CD14-positive monocyte (primary cell): ENCODE measurements around the gene SSBP2. TPM values are rescaled to one million over a fixed set of nuclear protein-coding genes. Genes with fewer than 3 reads are reported as not detected.

Experiments
- DNase-seq, 3 donors: peaks; one replicate each; pipeline ENCODE4 v3.0.0-alpha.2; 2011 to 2022
- H2AFZ ChIP-seq: 2 replicates; pipeline ENCODE4 v1.6.0; 2012; ENCODE audit warnings: mild to moderate bottlenecking, low read depth, low read length, inconsistent platforms; ENCODE audit not compliant: insufficient read depth, poor library complexity, severe bottlenecking
- H3K27ac ChIP-seq, 2 donors: 1 replicate in 1 of 2; 2 replicates in 1 of 2; pipeline ENCODE4 v1.5.1; 2012 to 2013; ENCODE audit warnings: low read length in 2 of 2, control low read depth in 1 of 2, inconsistent platforms in 1 of 2, low read depth in 1 of 2, mild to moderate bottlenecking in 1 of 2
- H3K27me3 ChIP-seq, 2 donors: one replicate each; pipeline versions ENCODE4 v1.6.0 to v1.6.1; 2011 to 2013; ENCODE audit warnings: low read length in 2 of 2; ENCODE audit not compliant: control insufficient read depth in 2 of 2, insufficient read depth in 2 of 2
- H3K36me3 ChIP-seq, 2 donors: replicated peaks in 1 of 2; 1 replicate in 1 of 2; 2 replicates in 1 of 2; pipeline versions ENCODE4 v1.5.1 to v1.6.1; 2012 to 2013; ENCODE audit warnings: low read length in 2 of 2, control low read depth in 1 of 2, inconsistent platforms in 1 of 2, mild to moderate bottlenecking in 1 of 2; ENCODE audit not compliant: insufficient read depth in 2 of 2, control insufficient read depth in 1 of 2
- H3K4me1 ChIP-seq, 2 donors: 1 replicate in 1 of 2; 2 replicates in 1 of 2; pipeline versions ENCODE4 v1.5.1 to v1.6.1; 2012 to 2013; ENCODE audit warnings: low read length in 2 of 2, control low read depth in 1 of 2, inconsistent platforms in 1 of 2, mild to moderate bottlenecking in 1 of 2, moderate library complexity in 1 of 2; ENCODE audit not compliant: insufficient read depth in 2 of 2, control insufficient read depth in 1 of 2
- H3K4me2 ChIP-seq: replicated peaks from 2 replicates; pipeline ENCODE3; 2012; ENCODE audit warnings: low read length, moderate library complexity, mild to moderate bottlenecking; ENCODE audit not compliant: poor library complexity, severe bottlenecking; ENCODE audit errors: extremely low read depth
- H3K4me3 ChIP-seq, 3 experiments: fragments of 200-600 bp in 1 of 3; sonication (generic) in 1 of 3; replicated peaks in 1 of 3; 1 replicate in 2 of 3; 2 replicates in 1 of 3; pipeline ENCODE4 v1.5.1; 2011 to 2013; ENCODE audit warnings: low read length in 3 of 3, mild to moderate bottlenecking in 3 of 3, control low read depth in 2 of 3, low read depth in 2 of 3, inconsistent platforms in 1 of 3, moderate library complexity in 1 of 3
- H3K79me2 ChIP-seq: 2 replicates; pipeline ENCODE4 v1.6.0; 2012; ENCODE audit warnings: mild to moderate bottlenecking, control low read depth, inconsistent platforms, low read length, moderate library complexity; ENCODE audit not compliant: insufficient read depth
- H3K9ac ChIP-seq: 2 replicates; pipeline ENCODE4 v1.6.0; 2017; ENCODE audit warnings: low read length, mild to moderate bottlenecking; ENCODE audit not compliant: insufficient read depth, poor library complexity, severe bottlenecking
- H3K9me3 ChIP-seq, 2 donors: replicated peaks in 1 of 2; 1 replicate in 1 of 2; 2 replicates in 1 of 2; pipeline versions ENCODE4 v1.5.1 to v1.6.1; 2012 to 2013; ENCODE audit warnings: low read length in 2 of 2, control low read depth in 1 of 2; ENCODE audit not compliant: control insufficient read depth in 1 of 2, insufficient read depth in 1 of 2
- H4K20me1 ChIP-seq: 2 replicates; pipeline ENCODE4 v1.6.0; 2012; ENCODE audit warnings: mild to moderate bottlenecking, low read length, control low read depth, moderate library complexity; ENCODE audit not compliant: insufficient read depth
- H3K27ac Mint-ChIP-seq, 7 donors: one replicate each; pipeline ENCODE4 v1.8.0; 2020; ENCODE audit warnings: mild to moderate bottlenecking in 7 of 7, mixed read lengths in 7 of 7, moderate library complexity in 6 of 7, inconsistent platforms in 2 of 7
- H3K27me3 Mint-ChIP-seq, 3 donors: one replicate each; pipeline ENCODE4 v1.8.0; 2021 to 2022; ENCODE audit warnings: low read depth in 3 of 3, mild to moderate bottlenecking in 3 of 3, mixed read lengths in 3 of 3, moderate library complexity in 3 of 3, inconsistent platforms in 1 of 3
- H3K36me3 Mint-ChIP-seq, 2 donors: one replicate each; pipeline ENCODE4 v1.8.0; 2020; ENCODE audit warnings: mixed read lengths in 2 of 2, inconsistent platforms in 1 of 2, mild to moderate bottlenecking in 1 of 2
- H3K4me1 Mint-ChIP-seq: one replicate; pipeline ENCODE4 v1.8.0; 2020; ENCODE audit warnings: mild to moderate bottlenecking, mixed read lengths
- H3K4me3 Mint-ChIP-seq, 2 donors: one replicate each; pipeline ENCODE4 v1.8.0; 2020; ENCODE audit warnings: mild to moderate bottlenecking in 2 of 2, mixed read lengths in 2 of 2, moderate library complexity in 1 of 2
- H3K9me3 Mint-ChIP-seq, 7 donors: one replicate each; pipeline ENCODE4 v1.8.0; 2020 to 2022; ENCODE audit warnings: mixed read lengths in 7 of 7, mild to moderate bottlenecking in 6 of 7, moderate library complexity in 6 of 7, inconsistent platforms in 2 of 7
- CTCF ChIP-seq: fragments of 200-600 bp; IDR thresholded peaks from one replicate; pipeline ENCODE4 v1.8.0; 2022; ENCODE audit warnings: antibody characterized with exemption, mild to moderate bottlenecking
- WGBS: methylation state at CpG from one replicate; pipeline ENCODE4 v1.1.5; 2013; ENCODE audit warnings: missing lambda C conversion rate; ENCODE audit not compliant: insufficient coverage; 5-methylcytosine and 5-hydroxymethylcytosine counted together
- intact Hi-C, 2 donors: fragments of 100-400 bp; cut with micrococcal nuclease; formaldehyde crosslinking; loops; one replicate each; pipeline versions ENCODE4 v1.15.0 to v1.15.1; 2023
- polyA plus RNA-seq, 3 donors: library from polyadenylated mRNA; depleted of rRNA in 1 of 3; unstranded in 2 of 3; stranded (reverse) in 1 of 3; fragments of 300-500 nt in 2 of 3; fragments of >200 nt in 1 of 3; fragmentation: Illumina TruSeq in 2 of 3; gene quantifications; 1 replicate in 2 of 3; 2 replicates in 1 of 3; pipeline ENCODE4 v1.2.3, GENCODE V29; 2012 to 2021

The SSBP2 gene
- polyA plus RNA-seq, 3 donors = 29.1 to 55.2 (median 53.4) TPM

DNA sequence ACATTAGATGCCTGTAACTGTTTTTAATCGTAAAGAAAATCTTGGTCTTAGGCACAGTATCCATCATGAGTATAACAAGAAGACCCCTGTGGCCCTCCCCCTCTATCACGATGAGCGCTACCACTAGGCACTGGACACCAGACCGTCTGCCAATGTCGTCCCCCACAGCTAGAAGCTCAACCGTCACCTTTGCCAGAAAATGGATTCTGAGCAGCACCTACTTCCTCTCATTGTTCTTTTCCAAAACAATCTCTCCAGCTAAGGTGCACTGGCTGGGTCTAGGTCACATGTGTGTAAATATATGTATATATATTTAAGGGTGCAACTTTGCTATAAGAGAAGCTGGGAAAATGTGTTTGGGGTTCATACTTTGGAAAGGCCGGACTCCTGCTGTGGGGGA, 15.7 kb upstream of the SSBP2 start:
- no peak for DNase-seq
- H3K36me3 Mint-ChIP-seq = no peaks in the 10 kb centered on the region

DNA sequence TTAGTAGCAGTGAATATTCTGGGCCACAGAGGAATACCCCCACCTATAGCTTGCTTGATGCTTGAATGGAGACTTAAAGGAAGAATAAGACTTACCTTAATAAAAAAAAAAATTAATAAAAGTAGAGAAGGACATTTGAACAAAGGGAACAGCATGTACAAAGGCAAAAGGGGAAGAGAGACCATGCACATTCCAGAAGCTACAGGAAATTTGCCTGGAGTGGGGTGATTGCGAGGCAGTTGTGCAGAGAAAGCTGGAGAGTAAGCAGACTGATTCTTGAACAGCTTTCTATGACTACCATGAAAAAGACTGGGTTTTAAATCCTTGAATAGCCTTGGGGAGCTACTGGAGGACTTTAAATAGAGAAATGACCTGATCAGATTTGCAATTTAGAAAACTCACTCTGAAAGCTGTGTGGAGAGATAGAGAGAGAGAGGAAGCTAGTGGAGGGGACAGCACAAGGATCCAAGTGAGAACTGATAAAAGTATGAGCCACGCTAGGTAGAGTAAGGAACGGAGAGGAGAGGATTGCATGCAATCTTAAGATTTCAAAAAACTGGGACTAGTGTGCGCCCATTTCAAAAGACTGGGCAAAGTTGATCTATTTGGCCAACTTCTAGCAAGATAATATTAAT, 12.5 kb upstream of the SSBP2 start:
- intact Hi-C loops = no loop called here

More for the DNA sequence above, 15.7 kb upstream of the SSBP2 start:
- no peaks in the 10 kb centered on the region for H4K20me1 ChIP-seq
- intact Hi-C loops = no loop called here
- peaks cover 0 to 3% of the 10 kb centered on the region in 2 donors for H3K4me1 ChIP-seq
- no peaks in the 10 kb centered on the region for H3K79me2 ChIP-seq
- Mint-ChIP-seq H3K4me3 (no peak overlapping the region), H3K27ac (no peak overlapping the region), H3K9me3 (no peaks in the 10 kb centered on the region), H3K27me3 (peaks cover 0 to 2% (median 2%) of the 10 kb centered on the region in 3 donors), H3K4me1 (peaks cover 10% of the 10 kb centered on the region)
- no peak overlapping the region for H3K27ac ChIP-seq
- WGBS = 100% methylated on average over 5 of the region's 7 CpGs
- H3K4me2 ChIP-seq = no peak overlapping the region
- H3K36me3 ChIP-seq = no peaks in the 10 kb centered on the region
- no peak overlapping the region for H2AFZ ChIP-seq
- H3K9ac ChIP-seq = no peak overlapping the region
- H3K9me3 ChIP-seq = no peaks in the 10 kb centered on the region
- H3K4me3 ChIP-seq = no peak overlapping the region
- no peaks in the 10 kb centered on the region for H3K27me3 ChIP-seq
- no peak for TF ChIP-seq CTCF

More for the DNA sequence above, 12.5 kb upstream of the SSBP2 start:
- no peak overlapping the region for H3K27ac ChIP-seq
- no peak overlapping the region for H3K4me3 Mint-ChIP-seq
- no peak overlapping the region for H3K4me2 ChIP-seq
- H3K9me3 Mint-ChIP-seq = peaks cover 0 to 3% (median 0%) of the 10 kb centered on the region in 7 donors
- peak overlapping the region in 1 of 7 donors; percentile 8 for H3K27ac Mint-ChIP-seq
- TF ChIP-seq CTCF = no peak
- DNase-seq = no peak
- H3K4me1 Mint-ChIP-seq = peaks cover 28% of the 10 kb centered on the region
- H2AFZ ChIP-seq = no peak overlapping the region
- no peak overlapping the region for H3K9ac ChIP-seq
- 86% methylated on average over 1 of the region's 4 CpGs for WGBS
- peaks cover 0 to 4% (median 2%) of the 10 kb centered on the region in 3 donors for H3K27me3 Mint-ChIP-seq
- H3K9me3 ChIP-seq = no peaks in the 10 kb centered on the region
- H3K27me3 ChIP-seq = no peaks in the 10 kb centered on the region
- H3K36me3 ChIP-seq = no peaks in the 10 kb centered on the region
- no peaks in the 10 kb centered on the region for H3K79me2 ChIP-seq
- H4K20me1 ChIP-seq = no peaks in the 10 kb centered on the region
- no peaks in the 10 kb centered on the region for H3K36me3 Mint-ChIP-seq
- H3K4me3 ChIP-seq = no peak overlapping the region
- peaks cover 16 to 18% of the 10 kb centered on the region in 2 donors for H3K4me1 ChIP-seq
